C1 segment of cervical spinal cord (tissue), 14 donors: Measurements from ENCODE around the gene SLC2A10.

Experiments
- DNase-seq, 14 donors: peaks; one replicate each; lab custom pipeline; 2025; lab: John Stamatoyannopoulos, UW

SLC2A10 gene

GRCh38 chr20:46702447-46703203 is 6.8 kb upstream of the SLC2A10 start:
- DNase-seq, result no peak

GRCh38 chr20:46703435-46703834 is 6.0 kb upstream of the SLC2A10 start:
- no peak for DNase-seq

- DNase-seq, result no peak
These were observed 4.6 kb upstream of the SLC2A10 start for GRCh38 chr20:46704714-46705377.

- DNase-seq, result no peak
These were observed 4.1 kb upstream of the SLC2A10 start for GRCh38 chr20:46705378-46705729.

- no peak for DNase-seq
These were observed 3.2 kb upstream of the SLC2A10 start for GRCh38 chr20:46706242-46706641.

- no peak for DNase-seq
These were observed 1.1 kb upstream of the SLC2A10 start for GRCh38 chr20:46708172-46708860.

GRCh38 chr20:46709055-46709458 is 392 bp upstream of the SLC2A10 start:
- DNase-seq, result no peak

- DNase-seq, result no peak
These were observed 884 bp downstream of the SLC2A10 start for GRCh38 chr20:46710153-46710913.

GRCh38 chr20:46712056-46712636 is 2.7 kb downstream of the SLC2A10 start:
- DNase-seq, result no peak

- DNase-seq, result no peak
These were observed 4.7 kb downstream of the SLC2A10 start for GRCh38 chr20:46713957-46714834.

GRCh38 chr20:46715292-46715756 is 5.9 kb downstream of the SLC2A10 start:
- DNase-seq, result peak in 2 of 14 donors; percentile 5

- no peak for DNase-seq
These were observed 8.5 kb downstream of the SLC2A10 start for GRCh38 chr20:46717818-46718541.

GRCh38 chr20:46720019-46720418 is 10.6 kb downstream of the SLC2A10 start:
- DNase-seq, result no peak

GRCh38 chr20:46720776-46721425 is 11.5 kb downstream of the SLC2A10 start:
- DNase-seq, result no peak

GRCh38 chr20:46721476-46721875 is 12.0 kb downstream of the SLC2A10 start:
- no peak for DNase-seq

GRCh38 chr20:46722450-46722849 is 13.0 kb downstream of the SLC2A10 start:
- DNase-seq, result no peak

- DNase-seq, result no peak
These were observed 13.6 kb downstream of the SLC2A10 start for GRCh38 chr20:46723039-46723438.

GRCh38 chr20:46724343-46724959 is 15.0 kb downstream of the SLC2A10 start:
- DNase-seq, result no peak
